C4-2B (cell line): ENCODE measurements around the gene CRACDL.
A peak's percentile ranks its signal among the peaks of the same experiment; 100 is the strongest.

ENCODE experiments used
- H3K27ac ChIP-seq: fragments of 450-650 bp; 2 replicates; pipeline ENCODE4 v1.5.1; 2017
- CTCF ChIP-seq: fragments of 450-650 bp; conservative IDR thresholded peaks from 2 replicates; pipeline ENCODE4 v1.5.1; 2017; ENCODE audit warnings: mild to moderate bottlenecking
- ZFX ChIP-seq: fragments of 450-650 bp; IDR thresholded peaks from 2 replicates; pipeline ENCODE4 v1.6.1; 2017

Gene CRACDL

DNA sequence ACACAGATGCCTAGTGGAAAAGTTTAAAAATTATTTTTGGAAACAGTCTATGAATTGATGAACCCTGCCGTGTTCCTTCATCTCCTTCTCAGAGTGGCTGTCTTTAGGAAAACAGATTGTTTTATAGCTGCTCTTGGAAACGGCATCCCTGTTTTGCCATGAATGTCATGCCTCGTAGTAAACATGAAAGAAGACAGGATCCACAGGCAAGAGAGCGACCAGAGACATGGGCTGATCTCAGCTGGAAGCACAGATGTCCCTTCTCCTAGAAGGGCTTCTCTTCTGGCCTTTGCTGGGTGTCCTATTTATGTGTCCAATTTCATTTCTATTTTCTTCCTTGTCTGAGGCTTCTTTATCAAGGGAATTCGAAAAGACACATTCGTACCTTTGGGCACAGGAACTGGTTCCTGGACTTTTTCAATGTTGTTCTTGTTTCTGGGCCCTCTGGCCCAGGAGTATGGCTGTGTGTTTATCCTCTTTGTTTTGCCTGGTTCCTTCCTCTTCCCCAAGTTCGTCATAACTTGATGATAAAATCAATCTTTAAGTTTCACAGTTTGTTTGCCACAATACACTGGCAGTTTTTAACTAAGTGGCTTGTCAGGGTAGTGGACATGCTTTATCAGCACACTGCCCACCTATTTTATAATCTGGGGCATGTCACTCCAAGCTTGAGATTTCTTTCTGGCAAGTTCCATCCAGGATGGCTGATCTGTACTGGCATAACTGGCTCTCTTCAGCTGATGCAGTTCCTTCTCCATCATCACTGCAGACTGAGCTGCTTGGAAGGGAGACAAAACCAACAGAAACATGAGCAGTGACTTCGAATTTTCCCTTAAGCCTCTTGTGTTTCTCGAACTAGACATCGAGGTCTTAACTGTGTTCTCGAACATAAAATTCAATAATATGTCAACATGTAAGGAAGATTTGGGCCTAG is 141.9 kb downstream of the CRACDL start:
- TF ChIP-seq CTCF (no peak), ZFX (no peak)
- peak overlapping the region; percentile 26; the same call in 1 of the 2 replicates for H3K27ac ChIP-seq

DNA sequence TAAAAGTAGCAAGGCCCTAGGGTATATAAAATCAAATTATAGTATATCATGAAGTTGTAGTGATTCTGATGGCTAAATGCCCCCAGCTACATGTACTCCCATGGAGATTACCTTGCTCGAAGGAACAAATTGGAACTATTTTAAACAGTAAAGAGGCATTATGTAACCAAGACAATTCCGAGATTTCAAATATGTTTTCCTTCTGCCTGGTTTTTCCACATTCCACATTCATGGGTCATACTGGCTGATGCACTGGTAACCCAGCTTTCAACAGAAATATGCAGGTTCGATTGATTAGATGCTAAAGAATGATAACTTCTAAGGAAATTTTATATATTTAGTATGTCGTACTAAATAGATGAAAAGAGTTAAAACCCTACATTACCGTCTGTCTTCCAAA is 142.8 kb downstream of the CRACDL start:
- TF ChIP-seq ZFX (no peak), CTCF (no peak)
- H3K27ac ChIP-seq: no peak overlapping the region

DNA sequence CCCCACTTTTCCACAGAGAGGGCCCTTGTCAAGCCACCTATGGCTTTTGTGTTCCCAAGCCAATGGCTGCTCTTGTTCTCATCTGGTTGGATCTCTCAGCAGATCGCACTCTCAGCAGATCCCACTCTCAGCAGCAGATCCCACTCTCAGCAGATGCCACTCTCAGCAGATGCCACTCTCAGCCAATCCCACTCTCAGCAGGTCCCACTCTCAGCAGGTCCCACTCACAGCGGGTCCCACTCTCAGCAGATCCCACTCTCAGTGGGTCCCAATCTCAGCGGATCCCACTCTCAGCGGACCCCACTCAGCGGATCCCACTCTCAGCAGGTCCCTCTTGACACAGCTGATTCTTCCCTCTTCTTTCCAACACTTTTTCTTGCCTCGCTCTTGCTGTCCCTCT is 145.8 kb downstream of the CRACDL start:
- TF ChIP-seq ZFX (no peak), CTCF (no peak)
- H3K27ac ChIP-seq: no peak overlapping the region

DNA sequence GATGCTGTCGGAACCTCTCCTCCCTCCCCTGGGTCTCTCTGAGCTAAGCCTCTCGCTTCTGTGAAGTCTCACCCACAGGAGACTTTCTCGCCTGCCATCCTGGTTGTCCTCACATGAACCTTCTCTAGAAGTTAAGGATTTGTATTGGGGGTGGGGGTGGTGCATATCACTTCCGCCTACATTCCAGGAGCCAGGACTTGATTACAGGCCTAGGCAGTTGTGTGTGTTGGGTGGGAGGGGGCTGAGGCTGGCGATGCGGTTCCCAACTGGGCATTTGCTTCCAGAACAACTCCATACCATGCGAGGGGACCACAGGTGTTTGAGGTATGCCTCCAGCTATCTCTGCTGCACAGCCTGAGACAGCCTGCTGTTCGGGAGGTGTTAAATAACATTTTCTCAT is 148.3 kb downstream of the CRACDL start:
- TF ChIP-seq CTCF (no peak), ZFX (no peak)
- no peak overlapping the region for H3K27ac ChIP-seq

DNA sequence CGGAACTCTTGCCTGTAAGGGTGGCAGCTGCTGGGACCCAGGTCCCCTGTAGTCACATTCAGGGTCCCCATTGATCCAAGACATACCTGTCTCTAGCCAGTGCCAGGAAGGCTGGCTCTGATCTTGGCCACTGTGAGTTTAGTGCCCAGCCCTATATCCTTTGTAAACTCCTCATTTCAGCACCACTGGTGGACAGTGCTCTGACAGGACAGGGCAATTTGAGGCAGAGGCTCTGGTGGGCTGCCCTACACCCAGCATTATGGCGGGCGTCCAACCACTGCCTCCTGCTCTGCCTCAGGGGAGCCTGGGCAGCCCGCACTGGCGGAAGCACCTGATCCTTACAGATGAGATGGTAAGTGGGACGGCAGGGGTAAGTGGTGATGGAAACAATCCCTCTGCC is 149.8 kb downstream of the CRACDL start:
- TF ChIP-seq CTCF (no peak), ZFX (no peak)
- H3K27ac ChIP-seq: no peak overlapping the region

GRCh38 chr2:98782570-98782969 is 153.5 kb downstream of the CRACDL start:
- no peak for TF ChIP-seq CTCF
- TF ChIP-seq ZFX: no peak
- H3K27ac ChIP-seq: no peak overlapping the region

GRCh38 chr2:98781822-98782221 is 154.2 kb downstream of the CRACDL start:
- no peak overlapping the region for H3K27ac ChIP-seq
- TF ChIP-seq ZFX: no peak
- TF ChIP-seq CTCF: no peak
